ENCODE data around the gene POC5. TPM values are rescaled to one million over a fixed set of nuclear protein-coding genes. Genes with fewer than 3 reads are reported as not detected.

POC5 gene
- total and polyA plus RNA-seq, 2 experiments from 2014 or later: 16.2 to 25.9 TPM

- H3K27ac Mint-ChIP-seq: no peak overlapping the region
- Histone ChIP-seq H3K27me3 (ENCODE audit: insufficient read depth) (no peaks in the 10 kb centered on the region), H3K4me2 (no peak overlapping the region), H3K9me2 (ENCODE audit: insufficient read depth) (no peaks in the 10 kb centered on the region), H4K20me1 (replicated peaks; ENCODE audit: insufficient read depth) (no peaks in the 10 kb centered on the region), H3K4me3 (no peak overlapping the region), H3K4me1 (ENCODE audit: insufficient read depth) (peaks cover 5% of the 10 kb centered on the region; the same call in 1 of the 2 replicates), H3K79me2 (replicated peaks; ENCODE audit: insufficient read depth) (peaks cover 38% of the 10 kb centered on the region), H3F3A (replicated peaks; ENCODE audit: low read depth) (no peaks in the 10 kb centered on the region), H3K27ac (ENCODE audit: low read depth) (no peak overlapping the region), H2AFZ (no peak overlapping the region), H3K36me3 (ENCODE audit: insufficient read depth) (0 out of 2 replicates have a peak, but pooled peaks cover 7% of the 10 kb centered on the region)
- ATAC-seq: no peak
- no peaks in the 10 kb centered on the region for H3K9me3 Mint-ChIP-seq
- DNase-seq (ENCODE audit: low spot score): no peak
- TF ChIP-seq REST (IDR thresholded peaks at IDR 0.05; ENCODE audit: unreplicated experiment): no peak
- no peak for TF ChIP-seq ZNF462 (CRISPR knock-in tag; IDR thresholded peaks at IDR 0.05)
- no peak for TF ChIP-seq EZH2phosphoT487 (IDR thresholded peaks at IDR 0.05; ENCODE audit: unreplicated experiment)
- TF ChIP-seq ETS1 (IDR thresholded peaks at IDR 0.05): no peak
- TF ChIP-seq ZNF331 (CRISPR knock-in tag; IDR thresholded peaks at IDR 0.05; ENCODE audit: low read depth): no peak
- no peak for TF ChIP-seq CREB1 (CRISPR knock-in tag; IDR thresholded peaks at IDR 0.05; ENCODE audit: low read depth)
- no peak for TF ChIP-seq STAT1 (IDR thresholded peaks at IDR 0.05; ENCODE audit: unreplicated experiment)
- no peak for TF ChIP-seq EZH2 (IDR thresholded peaks at IDR 0.05; ENCODE audit: low read depth, unreplicated experiment)
- no peak for TF ChIP-seq POLR2AphosphoS5 (IDR thresholded peaks at IDR 0.05; ENCODE audit: low read depth)
- no peak for TF ChIP-seq ZNF114 (CRISPR knock-in tag; IDR thresholded peaks at IDR 0.05)
- no peak for TF ChIP-seq JUNB (IDR thresholded peaks at IDR 0.05; ENCODE audit: unreplicated experiment)
- TF ChIP-seq CTCF (conservative IDR thresholded peaks at IDR 0.05; ENCODE audit: low read depth in 2 of 2): no peak
- TF ChIP-seq NANOG (IDR thresholded peaks at IDR 0.05; ENCODE audit: borderline replicate concordance): no peak
- peaks cover 6% of the 10 kb centered on the region for H3K4me1 Mint-ChIP-seq
- H3K4me3 Mint-ChIP-seq: no peak overlapping the region
- peaks cover 2% of the 10 kb centered on the region for H3K27me3 Mint-ChIP-seq (ENCODE audit: insufficient read depth, low read depth, poor library complexity)
- peaks cover 8% of the 10 kb centered on the region; the same call in 2 of the 3 replicates for H3K36me3 Mint-ChIP-seq (ENCODE audit: low read depth)
Measured at GRCh38 chr5:75711151-75711550, 6.1 kb downstream of the POC5 start.

Measured in GM23338 (cell line).